ENCODE data around the gene TMEM130. TPM values are rescaled to one million over a fixed set of nuclear protein-coding genes. Genes with fewer than 3 reads are reported as not detected.

TMEM130 gene
- total and polyA plus RNA-seq, 2 experiments from 2014 or later = 1.5 to 2.0 TPM

- Histone ChIP-seq H3K36me3 (ENCODE audit: insufficient read depth) (peaks cover 64% of the 10 kb centered on the region), H3K4me1 (ENCODE audit: insufficient read depth) (no peaks in the 10 kb centered on the region), H3F3A (replicated peaks; ENCODE audit: low read depth) (no peaks in the 10 kb centered on the region), H3K79me2 (replicated peaks; ENCODE audit: insufficient read depth) (no peaks in the 10 kb centered on the region), H2AFZ (no peak overlapping the region), H3K27me3 (ENCODE audit: insufficient read depth) (no peaks in the 10 kb centered on the region), H3K4me3 (no peak overlapping the region), H3K9me2 (ENCODE audit: insufficient read depth) (no peaks in the 10 kb centered on the region), H3K4me2 (no peak overlapping the region), H4K20me1 (replicated peaks; ENCODE audit: insufficient read depth) (0 out of 2 replicates have a peak, but pooled peaks cover 2% of the 10 kb centered on the region), H3K27ac (ENCODE audit: low read depth) (no peak overlapping the region)
- no peak overlapping the region for H3K4me3 Mint-ChIP-seq
- H3K4me1 Mint-ChIP-seq = no peaks in the 10 kb centered on the region
- peaks cover 3% of the 10 kb centered on the region for H3K27me3 Mint-ChIP-seq (ENCODE audit: insufficient read depth, low read depth, poor library complexity)
- TF ChIP-seq, protein P1, sequence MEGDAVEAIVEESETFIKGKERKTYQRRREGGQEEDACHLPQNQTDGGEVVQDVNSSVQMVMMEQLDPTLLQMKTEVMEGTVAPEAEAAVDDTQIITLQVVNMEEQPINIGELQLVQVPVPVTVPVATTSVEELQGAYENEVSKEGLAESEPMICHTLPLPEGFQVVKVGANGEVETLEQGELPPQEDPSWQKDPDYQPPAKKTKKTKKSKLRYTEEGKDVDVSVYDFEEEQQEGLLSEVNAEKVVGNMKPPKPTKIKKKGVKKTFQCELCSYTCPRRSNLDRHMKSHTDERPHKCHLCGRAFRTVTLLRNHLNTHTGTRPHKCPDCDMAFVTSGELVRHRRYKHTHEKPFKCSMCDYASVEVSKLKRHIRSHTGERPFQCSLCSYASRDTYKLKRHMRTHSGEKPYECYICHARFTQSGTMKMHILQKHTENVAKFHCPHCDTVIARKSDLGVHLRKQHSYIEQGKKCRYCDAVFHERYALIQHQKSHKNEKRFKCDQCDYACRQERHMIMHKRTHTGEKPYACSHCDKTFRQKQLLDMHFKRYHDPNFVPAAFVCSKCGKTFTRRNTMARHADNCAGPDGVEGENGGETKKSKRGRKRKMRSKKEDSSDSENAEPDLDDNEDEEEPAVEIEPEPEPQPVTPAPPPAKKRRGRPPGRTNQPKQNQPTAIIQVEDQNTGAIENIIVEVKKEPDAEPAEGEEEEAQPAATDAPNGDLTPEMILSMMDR (conservative IDR thresholded peaks at IDR 0.05; ENCODE audit: low read depth in 2 of 2) = peak in 1 of 2 experiments; percentile 35; a peak in 2 of 4 replicates
- TF ChIP-seq ZNF331 (CRISPR knock-in tag; IDR thresholded peaks at IDR 0.05; ENCODE audit: low read depth) = no peak
- peaks cover 19% of the 10 kb centered on the region; the same call in 2 of the 3 replicates for H3K9me3 Mint-ChIP-seq
- peaks cover 100% of the 10 kb centered on the region for H3K36me3 Mint-ChIP-seq (ENCODE audit: low read depth)
- no peak overlapping the region for H3K27ac Mint-ChIP-seq
- DNase-seq (ENCODE audit: low spot score) = peak; percentile 50
- ATAC-seq = peak; percentile 80
Observed at GRCh38 chr7:98907570-98907969, 37.8 kb upstream of the TMEM130 start.

GRCh38 chr7:98903246-98903645, 33.4 kb upstream of the TMEM130 start:
- Mint-ChIP-seq H3K4me3 (no peak overlapping the region), H3K4me1 (no peaks in the 10 kb centered on the region), H3K36me3 (ENCODE audit: low read depth) (peaks cover 94% of the 10 kb centered on the region), H3K27ac (no peak overlapping the region), H3K27me3 (ENCODE audit: insufficient read depth, low read depth, poor library complexity) (peaks cover 3% of the 10 kb centered on the region), H3K9me3 (peaks cover 19% of the 10 kb centered on the region; the same call in 2 of the 3 replicates)
- DNase-seq (ENCODE audit: low spot score) (no peak), ATAC-seq (no peak)
- peaks cover 9% of the 10 kb centered on the region for H4K20me1 ChIP-seq (replicated peaks; ENCODE audit: insufficient read depth)
- H3K36me3 ChIP-seq (ENCODE audit: insufficient read depth) = peaks cover 71% of the 10 kb centered on the region
- H3K4me2 ChIP-seq = no peak overlapping the region
- no peaks in the 10 kb centered on the region for H3K27me3 ChIP-seq (ENCODE audit: insufficient read depth)
- H3F3A ChIP-seq (replicated peaks; ENCODE audit: low read depth) = no peaks in the 10 kb centered on the region
- no peak overlapping the region for H3K4me3 ChIP-seq
- H3K4me1 ChIP-seq (ENCODE audit: insufficient read depth) = no peaks in the 10 kb centered on the region
- no peak overlapping the region for H2AFZ ChIP-seq
- H3K79me2 ChIP-seq (replicated peaks; ENCODE audit: insufficient read depth) = no peaks in the 10 kb centered on the region
- no peak overlapping the region for H3K27ac ChIP-seq (ENCODE audit: low read depth)
- H3K9me2 ChIP-seq (ENCODE audit: insufficient read depth) = no peaks in the 10 kb centered on the region
- TF ChIP-seq ETS1 (IDR thresholded peaks at IDR 0.05) (no peak), CREB1 (CRISPR knock-in tag; IDR thresholded peaks at IDR 0.05; ENCODE audit: low read depth) (no peak), ZNF114 (CRISPR knock-in tag; IDR thresholded peaks at IDR 0.05) (no peak), ZNF331 (CRISPR knock-in tag; IDR thresholded peaks at IDR 0.05; ENCODE audit: low read depth) (no peak), JUNB (IDR thresholded peaks at IDR 0.05; ENCODE audit: unreplicated experiment) (no peak), NANOG (IDR thresholded peaks at IDR 0.05; ENCODE audit: borderline replicate concordance) (no peak)
- TF ChIP-seq, protein P2, sequence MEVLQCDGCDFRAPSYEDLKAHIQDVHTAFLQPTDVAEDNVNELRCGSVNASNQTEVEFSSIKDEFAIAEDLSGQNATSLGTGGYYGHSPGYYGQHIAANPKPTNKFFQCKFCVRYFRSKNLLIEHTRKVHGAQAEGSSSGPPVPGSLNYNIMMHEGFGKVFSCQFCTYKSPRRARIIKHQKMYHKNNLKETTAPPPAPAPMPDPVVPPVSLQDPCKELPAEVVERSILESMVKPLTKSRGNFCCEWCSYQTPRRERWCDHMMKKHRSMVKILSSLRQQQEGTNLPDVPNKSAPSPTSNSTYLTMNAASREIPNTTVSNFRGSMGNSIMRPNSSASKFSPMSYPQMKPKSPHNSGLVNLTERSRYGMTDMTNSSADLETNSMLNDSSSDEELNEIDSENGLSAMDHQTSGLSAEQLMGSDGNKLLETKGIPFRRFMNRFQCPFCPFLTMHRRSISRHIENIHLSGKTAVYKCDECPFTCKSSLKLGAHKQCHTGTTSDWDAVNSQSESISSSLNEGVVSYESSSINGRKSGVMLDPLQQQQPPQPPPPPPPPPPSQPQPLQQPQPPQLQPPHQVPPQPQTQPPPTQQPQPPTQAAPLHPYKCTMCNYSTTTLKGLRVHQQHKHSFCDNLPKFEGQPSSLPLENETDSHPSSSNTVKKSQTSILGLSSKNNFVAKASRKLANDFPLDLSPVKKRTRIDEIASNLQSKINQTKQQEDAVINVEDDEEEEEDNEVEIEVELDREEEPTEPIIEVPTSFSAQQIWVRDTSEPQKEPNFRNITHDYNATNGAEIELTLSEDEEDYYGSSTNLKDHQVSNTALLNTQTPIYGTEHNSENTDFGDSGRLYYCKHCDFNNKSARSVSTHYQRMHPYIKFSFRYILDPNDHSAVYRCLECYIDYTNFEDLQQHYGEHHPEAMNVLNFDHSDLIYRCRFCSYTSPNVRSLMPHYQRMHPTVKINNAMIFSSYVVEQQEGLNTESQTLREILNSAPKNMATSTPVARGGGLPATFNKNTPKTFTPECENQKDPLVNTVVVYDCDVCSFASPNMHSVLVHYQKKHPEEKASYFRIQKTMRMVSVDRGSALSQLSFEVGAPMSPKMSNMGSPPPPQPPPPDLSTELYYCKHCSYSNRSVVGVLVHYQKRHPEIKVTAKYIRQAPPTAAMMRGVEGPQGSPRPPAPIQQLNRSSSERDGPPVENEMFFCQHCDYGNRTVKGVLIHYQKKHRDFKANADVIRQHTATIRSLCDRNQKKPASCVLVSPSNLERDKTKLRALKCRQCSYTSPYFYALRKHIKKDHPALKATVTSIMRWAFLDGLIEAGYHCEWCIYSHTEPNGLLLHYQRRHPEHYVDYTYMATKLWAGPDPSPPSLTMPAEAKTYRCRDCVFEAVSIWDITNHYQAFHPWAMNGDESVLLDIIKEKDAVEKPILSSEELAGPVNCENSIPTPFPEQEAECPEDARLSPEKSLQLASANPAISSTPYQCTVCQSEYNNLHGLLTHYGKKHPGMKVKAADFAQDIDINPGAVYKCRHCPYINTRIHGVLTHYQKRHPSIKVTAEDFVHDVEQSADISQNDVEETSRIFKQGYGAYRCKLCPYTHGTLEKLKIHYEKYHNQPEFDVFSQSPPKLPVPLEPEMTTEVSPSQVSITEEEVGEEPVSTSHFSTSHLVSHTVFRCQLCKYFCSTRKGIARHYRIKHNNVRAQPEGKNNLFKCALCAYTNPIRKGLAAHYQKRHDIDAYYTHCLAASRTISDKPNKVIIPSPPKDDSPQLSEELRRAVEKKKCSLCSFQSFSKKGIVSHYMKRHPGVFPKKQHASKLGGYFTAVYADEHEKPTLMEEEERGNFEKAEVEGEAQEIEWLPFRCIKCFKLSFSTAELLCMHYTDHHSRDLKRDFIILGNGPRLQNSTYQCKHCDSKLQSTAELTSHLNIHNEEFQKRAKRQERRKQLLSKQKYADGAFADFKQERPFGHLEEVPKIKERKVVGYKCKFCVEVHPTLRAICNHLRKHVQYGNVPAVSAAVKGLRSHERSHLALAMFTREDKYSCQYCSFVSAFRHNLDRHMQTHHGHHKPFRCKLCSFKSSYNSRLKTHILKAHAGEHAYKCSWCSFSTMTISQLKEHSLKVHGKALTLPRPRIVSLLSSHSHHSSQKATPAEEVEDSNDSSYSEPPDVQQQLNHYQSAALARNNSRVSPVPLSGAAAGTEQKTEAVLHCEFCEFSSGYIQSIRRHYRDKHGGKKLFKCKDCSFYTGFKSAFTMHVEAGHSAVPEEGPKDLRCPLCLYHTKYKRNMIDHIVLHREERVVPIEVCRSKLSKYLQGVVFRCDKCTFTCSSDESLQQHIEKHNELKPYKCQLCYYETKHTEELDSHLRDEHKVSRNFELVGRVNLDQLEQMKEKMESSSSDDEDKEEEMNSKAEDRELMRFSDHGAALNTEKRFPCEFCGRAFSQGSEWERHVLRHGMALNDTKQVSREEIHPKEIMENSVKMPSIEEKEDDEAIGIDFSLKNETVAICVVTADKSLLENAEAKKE (CRISPR knock-in tag; IDR thresholded peaks at IDR 0.05) = no peak
- TF ChIP-seq, protein P3, sequence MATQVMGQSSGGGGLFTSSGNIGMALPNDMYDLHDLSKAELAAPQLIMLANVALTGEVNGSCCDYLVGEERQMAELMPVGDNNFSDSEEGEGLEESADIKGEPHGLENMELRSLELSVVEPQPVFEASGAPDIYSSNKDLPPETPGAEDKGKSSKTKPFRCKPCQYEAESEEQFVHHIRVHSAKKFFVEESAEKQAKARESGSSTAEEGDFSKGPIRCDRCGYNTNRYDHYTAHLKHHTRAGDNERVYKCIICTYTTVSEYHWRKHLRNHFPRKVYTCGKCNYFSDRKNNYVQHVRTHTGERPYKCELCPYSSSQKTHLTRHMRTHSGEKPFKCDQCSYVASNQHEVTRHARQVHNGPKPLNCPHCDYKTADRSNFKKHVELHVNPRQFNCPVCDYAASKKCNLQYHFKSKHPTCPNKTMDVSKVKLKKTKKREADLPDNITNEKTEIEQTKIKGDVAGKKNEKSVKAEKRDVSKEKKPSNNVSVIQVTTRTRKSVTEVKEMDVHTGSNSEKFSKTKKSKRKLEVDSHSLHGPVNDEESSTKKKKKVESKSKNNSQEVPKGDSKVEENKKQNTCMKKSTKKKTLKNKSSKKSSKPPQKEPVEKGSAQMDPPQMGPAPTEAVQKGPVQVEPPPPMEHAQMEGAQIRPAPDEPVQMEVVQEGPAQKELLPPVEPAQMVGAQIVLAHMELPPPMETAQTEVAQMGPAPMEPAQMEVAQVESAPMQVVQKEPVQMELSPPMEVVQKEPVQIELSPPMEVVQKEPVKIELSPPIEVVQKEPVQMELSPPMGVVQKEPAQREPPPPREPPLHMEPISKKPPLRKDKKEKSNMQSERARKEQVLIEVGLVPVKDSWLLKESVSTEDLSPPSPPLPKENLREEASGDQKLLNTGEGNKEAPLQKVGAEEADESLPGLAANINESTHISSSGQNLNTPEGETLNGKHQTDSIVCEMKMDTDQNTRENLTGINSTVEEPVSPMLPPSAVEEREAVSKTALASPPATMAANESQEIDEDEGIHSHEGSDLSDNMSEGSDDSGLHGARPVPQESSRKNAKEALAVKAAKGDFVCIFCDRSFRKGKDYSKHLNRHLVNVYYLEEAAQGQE (IDR thresholded peaks at IDR 0.05; ENCODE audit: unreplicated experiment) = no peak
